Activated CD4-positive, alpha-beta T cell treated with anti-CD3 and anti-CD28 coated beads, Interleukin-2, amount 10 ng/mL, durations not matched to agents 24 days and 14 days (primary cell): ENCODE measurements around the gene EAPP. TPM values are rescaled to one million over a fixed set of nuclear protein-coding genes. Genes with fewer than 3 reads are reported as not detected.
"Not testable (repeated sequence)": the region's sequence is repeated elsewhere in the genome, so short reads cannot be mapped to it uniquely, and the experiment has no call there.

Source experiments
- DNase-seq: peaks from one replicate; pipeline ENCODE4 v3.0.0; 2022
- H3K27ac Mint-ChIP-seq: one replicate; pipeline ENCODE4 v1.8.0; 2022; ENCODE audit warnings: mild to moderate bottlenecking, mixed read lengths
- H3K27me3 Mint-ChIP-seq: one replicate; pipeline ENCODE4 v1.8.0; 2022; ENCODE audit warnings: mixed read lengths
- H3K36me3 Mint-ChIP-seq: one replicate; pipeline ENCODE4 v1.8.0; 2022; ENCODE audit warnings: low read depth, mild to moderate bottlenecking, mixed read lengths
- H3K4me1 Mint-ChIP-seq: one replicate; pipeline ENCODE4 v1.8.0; 2021; ENCODE audit warnings: mixed read lengths
- H3K4me3 Mint-ChIP-seq: one replicate; pipeline ENCODE4 v1.8.0; 2022; ENCODE audit warnings: mild to moderate bottlenecking, moderate library complexity, mixed read lengths
- H3K9me3 Mint-ChIP-seq: one replicate; pipeline ENCODE4 v1.8.0; 2021; ENCODE audit warnings: mixed read lengths
- intact Hi-C: fragments of 100-400 bp; cut with micrococcal nuclease; formaldehyde crosslinking; loops from one replicate; pipeline ENCODE4 v1.15.1; 2023
- total RNA-seq: library from RNA; stranded (reverse); gene quantifications from 2 replicates; pipeline ENCODE4 v1.2.3, GENCODE V29; 2022

The EAPP gene
- total RNA-seq, 1 donor from 2014 or later: 33.7 TPM

DNA sequence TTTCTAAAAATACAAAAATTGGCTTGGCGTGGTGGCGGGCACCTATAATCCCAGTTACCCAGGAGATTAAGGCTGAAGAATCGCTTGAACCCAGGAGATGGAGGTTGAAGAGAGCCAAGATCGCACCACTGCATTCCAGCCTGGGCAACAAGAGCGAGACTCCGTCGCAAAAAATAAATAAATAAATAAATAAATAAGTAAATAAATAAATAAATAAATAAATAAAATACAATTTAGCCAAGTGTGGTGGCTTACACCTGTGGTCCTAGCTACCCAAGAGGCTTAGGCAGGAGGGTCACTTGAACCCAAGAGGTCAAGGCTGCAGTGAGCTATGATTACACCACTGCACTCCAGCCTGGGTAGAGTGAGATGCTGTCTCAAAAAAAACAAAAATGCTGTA lies 51.0 kb downstream of the EAPP start:
- no peaks in the 10 kb centered on the region for H3K36me3 Mint-ChIP-seq
- H3K27me3 Mint-ChIP-seq: no peaks in the 10 kb centered on the region
- intact Hi-C loops: no loop called here
- no peaks in the 10 kb centered on the region for H3K4me1 Mint-ChIP-seq
- H3K9me3 Mint-ChIP-seq: peaks cover 3% of the 10 kb centered on the region
- H3K27ac Mint-ChIP-seq: no peak overlapping the region
- no peak overlapping the region for H3K4me3 Mint-ChIP-seq
- DNase-seq: no peak

DNA sequence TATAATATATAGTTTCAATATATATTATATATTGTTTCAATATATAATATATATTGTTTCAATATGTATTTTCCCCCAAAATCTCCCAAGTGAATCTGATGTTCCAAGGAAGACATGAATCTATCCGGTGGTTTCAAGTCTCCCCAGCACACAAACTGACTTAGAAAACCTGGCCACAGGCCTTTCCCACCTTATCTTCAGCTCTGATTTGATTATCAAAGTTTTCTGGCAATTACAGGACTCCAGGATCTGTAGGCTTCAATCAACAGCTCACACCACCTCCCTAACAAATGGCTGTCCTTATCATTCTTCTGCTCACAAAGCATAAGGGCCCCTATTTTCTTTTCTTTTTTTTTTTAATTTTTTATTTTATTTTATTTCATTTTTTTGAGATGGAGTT lies 54.8 kb downstream of the EAPP start:
- DNase-seq: no peak
- no peaks in the 10 kb centered on the region for H3K4me1 Mint-ChIP-seq
- no peaks in the 10 kb centered on the region for H3K27me3 Mint-ChIP-seq
- no peak overlapping the region for H3K27ac Mint-ChIP-seq
- H3K36me3 Mint-ChIP-seq: no peaks in the 10 kb centered on the region
- intact Hi-C loops: no loop called here
- H3K9me3 Mint-ChIP-seq: peaks cover 3% of the 10 kb centered on the region
- H3K4me3 Mint-ChIP-seq: no peak overlapping the region

DNA sequence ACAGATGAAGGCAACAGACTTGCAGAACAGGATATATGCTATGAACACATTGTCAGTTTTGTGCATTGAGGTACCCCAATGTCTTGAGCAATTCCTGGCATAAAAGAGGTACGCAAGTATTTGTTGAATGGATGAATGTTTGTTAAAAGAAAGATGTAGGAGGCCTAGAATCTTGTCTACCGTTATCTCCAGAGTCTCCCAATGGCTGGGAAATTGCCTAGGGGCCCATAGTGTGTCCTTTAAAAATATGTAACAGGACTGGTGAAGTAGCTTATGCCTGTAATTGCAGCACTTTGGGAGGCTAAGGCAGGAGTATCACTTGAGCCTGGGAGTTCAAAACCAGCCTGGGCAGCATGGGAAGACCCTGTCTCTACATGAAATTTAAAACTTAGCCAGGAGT lies 57.0 kb downstream of the EAPP start:
- no peaks in the 10 kb centered on the region for H3K27me3 Mint-ChIP-seq
- no peak overlapping the region for H3K4me3 Mint-ChIP-seq
- intact Hi-C loops: no loop called here
- peaks cover 3% of the 10 kb centered on the region for H3K9me3 Mint-ChIP-seq
- no peak overlapping the region for H3K27ac Mint-ChIP-seq
- H3K4me1 Mint-ChIP-seq: no peaks in the 10 kb centered on the region
- no peaks in the 10 kb centered on the region for H3K36me3 Mint-ChIP-seq
- no peak for DNase-seq

DNA sequence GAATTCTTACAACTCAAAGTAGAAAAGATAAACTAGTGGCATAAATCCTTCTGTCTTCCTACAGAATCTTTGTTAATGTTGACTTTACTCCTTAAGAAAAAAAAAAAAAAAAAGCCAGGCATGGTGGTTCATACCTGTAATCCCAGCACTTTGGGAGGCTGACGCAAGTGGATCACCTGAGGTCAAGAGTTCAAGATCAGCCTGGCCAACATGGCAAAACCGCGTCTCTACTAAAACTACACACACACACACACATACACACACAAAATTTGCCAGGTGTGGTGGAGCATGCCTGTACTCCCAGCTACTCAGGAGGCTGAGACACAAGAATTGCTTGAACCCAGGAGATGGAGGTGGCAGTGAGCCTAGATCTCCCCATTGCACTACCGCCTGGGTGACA lies 59.8 kb downstream of the EAPP start:
- H3K36me3 Mint-ChIP-seq: no peaks in the 10 kb centered on the region
- no peaks in the 10 kb centered on the region for H3K4me1 Mint-ChIP-seq
- no peak for DNase-seq
- H3K9me3 Mint-ChIP-seq: no peaks in the 10 kb centered on the region
- no peak overlapping the region for H3K27ac Mint-ChIP-seq
- H3K4me3 Mint-ChIP-seq: no peak overlapping the region
- intact Hi-C loops: no loop called here
- no peaks in the 10 kb centered on the region for H3K27me3 Mint-ChIP-seq

DNA sequence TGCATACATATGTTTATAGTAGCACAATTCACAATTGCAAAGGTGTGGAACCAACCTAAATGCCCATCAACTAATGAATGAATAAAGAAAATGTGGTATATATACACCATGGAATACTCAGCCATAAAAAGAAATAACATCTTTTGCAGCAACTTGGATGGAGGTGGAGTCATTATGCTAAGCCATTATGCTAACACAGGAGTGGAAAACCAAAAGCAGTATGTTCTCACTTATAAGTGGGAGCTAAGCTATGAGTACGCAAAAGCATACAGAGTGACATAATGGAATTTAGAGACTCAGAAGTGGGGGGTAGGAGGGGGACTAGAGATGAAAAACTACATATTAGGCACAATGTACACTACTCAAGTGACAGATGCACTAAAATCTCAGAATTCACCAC lies 61.2 kb downstream of the EAPP start:
- Mint-ChIP-seq H3K27me3 (peaks cover 1% of the 10 kb centered on the region), H3K4me3 (no peak overlapping the region), H3K27ac (no peak overlapping the region), H3K36me3 (no peaks in the 10 kb centered on the region), H3K9me3 (no peaks in the 10 kb centered on the region), H3K4me1 (no peaks in the 10 kb centered on the region)
- DNase-seq: no peak
- intact Hi-C loops: no loop called here

DNA sequence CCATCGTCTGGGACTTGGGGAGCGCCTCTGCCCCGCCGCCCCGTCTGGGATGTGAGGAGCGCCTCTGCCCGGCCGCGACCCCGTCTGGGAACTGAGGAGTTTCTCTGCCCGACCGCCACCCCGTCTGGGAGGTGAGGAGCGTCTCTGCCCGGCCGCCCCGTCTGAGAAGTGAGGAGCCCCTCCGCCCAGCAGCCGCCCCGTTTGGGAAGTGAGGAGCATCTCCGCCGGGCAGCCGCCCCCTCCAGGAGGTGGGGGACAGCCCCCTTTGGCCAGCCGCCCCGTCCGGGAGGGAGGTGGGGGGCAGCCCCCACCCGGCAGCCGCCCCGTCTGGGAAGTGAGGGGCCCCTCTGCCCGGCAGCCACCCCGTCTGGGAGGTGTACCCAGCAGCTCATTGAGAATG lies 63.5 kb downstream of the EAPP start:
- H3K4me1 Mint-ChIP-seq, H3K27me3 Mint-ChIP-seq, H3K27ac Mint-ChIP-seq, intact Hi-C loops, DNase-seq, H3K9me3 Mint-ChIP-seq, H3K36me3 Mint-ChIP-seq, H3K4me3 Mint-ChIP-seq: not testable (repeated sequence)

DNA sequence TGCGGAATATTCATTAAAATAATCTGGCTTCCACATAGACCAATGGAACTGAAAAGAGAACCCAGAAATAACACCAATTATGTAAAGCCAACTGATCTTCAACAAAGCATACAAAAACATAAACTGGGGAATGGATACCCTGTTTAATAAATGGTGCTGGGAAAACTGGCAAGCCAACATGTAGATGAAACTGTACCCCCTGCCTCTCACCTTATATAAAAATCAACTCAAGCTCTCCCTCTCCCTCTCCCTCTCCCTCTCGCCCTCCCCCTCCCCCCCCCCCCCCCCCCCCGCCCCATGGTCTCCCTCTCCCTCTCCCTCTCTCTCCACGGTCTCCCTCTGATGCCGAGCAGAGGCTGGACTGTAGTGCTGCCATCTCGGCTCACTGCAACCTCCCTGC lies 64.3 kb downstream of the EAPP start:
- no peak overlapping the region for H3K27ac Mint-ChIP-seq
- H3K36me3 Mint-ChIP-seq: no peaks in the 10 kb centered on the region
- H3K4me3 Mint-ChIP-seq: no peak overlapping the region
- intact Hi-C loops: no loop called here
- peaks cover 8% of the 10 kb centered on the region for H3K27me3 Mint-ChIP-seq
- no peak for DNase-seq
- H3K9me3 Mint-ChIP-seq: no peaks in the 10 kb centered on the region
- H3K4me1 Mint-ChIP-seq: no peaks in the 10 kb centered on the region

DNA sequence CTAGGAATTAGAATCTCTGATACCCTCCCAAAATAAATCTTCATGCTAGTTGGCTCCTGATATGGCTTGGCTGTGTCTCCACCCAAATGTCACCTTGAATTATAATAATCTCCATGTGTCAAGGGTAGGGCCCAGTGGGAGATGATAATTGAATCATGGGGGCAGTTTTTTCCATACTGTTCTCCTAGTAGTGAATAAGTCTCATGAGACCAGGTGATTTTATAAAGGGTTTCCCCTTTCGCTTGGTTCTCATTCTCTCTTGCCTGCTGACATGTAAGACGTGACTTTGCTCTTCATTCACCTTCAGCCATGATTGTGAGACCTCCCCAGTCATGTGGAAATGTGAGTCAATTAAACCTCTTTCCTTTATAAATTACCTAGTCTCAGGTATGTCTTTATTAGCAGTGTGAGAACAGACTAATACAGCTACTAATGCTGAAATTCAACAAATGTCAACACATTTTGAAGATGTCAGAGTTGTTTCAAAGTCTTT lies 65.3 kb downstream of the EAPP start:
- Mint-ChIP-seq H3K27ac (no peak overlapping the region), H3K36me3 (no peaks in the 10 kb centered on the region), H3K9me3 (no peaks in the 10 kb centered on the region), H3K4me1 (no peaks in the 10 kb centered on the region), H3K4me3 (no peak overlapping the region), H3K27me3 (peaks cover 8% of the 10 kb centered on the region)
- no peak for DNase-seq
- intact Hi-C loops: no loop called here

DNA sequence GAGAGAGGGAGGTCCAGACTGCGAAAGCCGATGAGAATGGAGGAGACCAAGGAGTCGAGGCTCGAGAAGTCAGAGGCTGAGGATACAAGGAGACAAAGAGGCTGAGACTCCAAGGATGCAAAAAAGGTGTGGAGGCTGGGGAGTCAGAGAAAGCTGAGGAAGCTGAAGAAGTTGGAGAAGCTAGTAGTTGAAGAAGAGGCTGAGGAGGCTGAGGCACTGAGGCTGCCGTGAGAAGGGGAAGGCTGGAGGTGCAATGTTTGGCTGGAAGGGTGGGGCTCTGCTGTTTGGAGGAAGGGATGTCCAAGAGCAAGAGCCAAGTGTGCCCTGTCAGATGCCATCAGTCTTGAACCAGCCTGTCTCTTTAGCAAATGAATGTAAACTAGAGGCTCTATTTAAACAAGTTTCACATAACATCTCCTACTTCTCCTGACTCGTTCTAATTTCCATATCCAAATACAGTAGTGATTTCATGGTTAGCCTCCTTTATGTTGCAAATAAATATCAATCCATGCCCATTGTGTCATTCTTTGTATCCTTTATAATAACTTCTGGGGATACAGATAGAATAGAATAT lies 66.7 kb downstream of the EAPP start:
- no peaks in the 10 kb centered on the region for H3K9me3 Mint-ChIP-seq
- H3K27ac Mint-ChIP-seq: no peak overlapping the region
- no peaks in the 10 kb centered on the region for H3K36me3 Mint-ChIP-seq
- no peak for DNase-seq
- no peak overlapping the region for H3K4me3 Mint-ChIP-seq
- no peaks in the 10 kb centered on the region for H3K4me1 Mint-ChIP-seq
- peaks cover 11% of the 10 kb centered on the region for H3K27me3 Mint-ChIP-seq
- intact Hi-C loops: no loop called here

DNA sequence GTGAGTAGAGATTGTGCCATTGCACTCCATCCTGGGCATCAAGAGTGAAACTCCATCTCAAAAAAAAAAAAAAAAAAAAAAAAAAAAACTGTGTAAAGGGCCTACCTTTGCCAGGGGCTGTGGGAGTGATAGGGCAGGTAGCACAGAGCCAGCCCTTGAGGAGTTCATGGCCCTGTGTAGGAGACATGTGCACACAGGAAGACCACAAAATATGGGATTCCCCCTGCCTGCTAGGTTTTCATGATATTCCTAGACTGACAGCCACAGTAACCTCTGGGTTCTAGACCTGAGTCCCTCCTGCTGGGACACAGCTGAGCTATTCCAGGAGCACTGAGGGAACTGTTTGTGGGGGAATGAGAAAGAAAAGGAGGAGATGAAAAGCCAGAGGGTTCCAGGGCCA lies 69.2 kb downstream of the EAPP start:
- no peaks in the 10 kb centered on the region for H3K9me3 Mint-ChIP-seq
- no peak for DNase-seq
- peaks cover 13% of the 10 kb centered on the region for H3K27me3 Mint-ChIP-seq
- H3K27ac Mint-ChIP-seq: no peak overlapping the region
- no peaks in the 10 kb centered on the region for H3K36me3 Mint-ChIP-seq
- intact Hi-C loops: no loop called here
- no peaks in the 10 kb centered on the region for H3K4me1 Mint-ChIP-seq
- no peak overlapping the region for H3K4me3 Mint-ChIP-seq

DNA sequence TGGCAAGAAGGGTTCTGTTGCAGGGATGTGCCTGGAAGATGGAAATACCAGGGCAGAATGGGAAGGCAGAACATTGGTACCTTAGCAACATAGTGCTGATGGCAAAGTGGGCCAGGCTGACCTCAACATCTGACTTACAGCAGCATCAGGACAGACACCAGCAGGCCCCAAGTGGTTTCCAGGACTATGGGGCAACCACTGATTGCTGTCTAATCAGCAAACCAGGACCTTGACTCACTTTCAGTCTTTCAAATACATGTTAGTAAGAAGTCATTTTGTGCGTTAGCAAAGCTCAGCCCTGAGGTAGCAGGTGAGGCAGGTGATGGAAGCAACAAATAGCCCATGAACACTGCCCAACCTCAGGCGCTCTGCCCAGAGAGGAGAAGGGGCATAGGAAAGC lies 72.8 kb downstream of the EAPP start:
- DNase-seq: no peak
- Mint-ChIP-seq H3K4me1 (peaks cover 5% of the 10 kb centered on the region), H3K27ac (no peak overlapping the region), H3K27me3 (peaks cover 7% of the 10 kb centered on the region), H3K9me3 (no peaks in the 10 kb centered on the region), H3K36me3 (no peaks in the 10 kb centered on the region), H3K4me3 (no peak overlapping the region)
- intact Hi-C loops: loop anchor here (10.0 kb wide), 2 partner anchors 522 to 948 kb away; no protein-coding TSS in a partner anchor

Other genes with a start within 250 kb of the EAPP start
- gene SPTSSA, start 77.5 kb downstream of the EAPP start, total RNA-seq: 20.3 and 21.2 TPM in 2 replicates
- 68.6 and 70.4 TPM in 2 replicates for gene SNX6, start 90.4 kb upstream of the EAPP start, total RNA-seq
- gene CFL2, start 174.9 kb upstream of the EAPP start, total RNA-seq: 4.9 and 6.0 TPM in 2 replicates